ENCODE data around the gene MDH1B. TPM values are rescaled to one million over a fixed set of nuclear protein-coding genes. Genes with fewer than 3 reads are reported as not detected.

Gene MDH1B
- total RNA-seq, 6 donors from 2014 or later: 0.43 to 12.7 (median 2.9) TPM

DNA sequence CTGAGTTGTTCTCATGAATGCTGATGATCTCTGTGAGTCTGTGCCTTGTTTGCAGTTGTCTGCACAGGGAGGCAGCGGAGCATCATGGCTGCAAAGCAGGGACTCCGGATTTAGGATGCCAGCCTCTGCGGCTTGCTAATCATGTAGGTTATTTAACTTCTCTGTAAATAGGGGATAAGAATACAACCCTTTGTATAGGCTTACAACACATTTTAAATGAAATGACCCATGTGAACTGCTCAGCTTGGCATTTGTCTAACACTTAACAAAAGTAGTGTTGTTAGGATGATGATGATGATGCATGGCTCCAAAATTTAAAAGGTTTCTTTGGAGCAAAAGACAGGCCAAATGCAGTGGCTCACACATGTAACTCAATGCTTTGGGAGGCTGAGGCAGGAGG, 66.3 kb downstream of the MDH1B start:
- no peak for ATAC-seq (ENCODE audit: low FRiP score in 2 of 2)
- Histone ChIP-seq H3K4me3 (no peak overlapping the region), H3K36me3 (no peaks in the 10 kb centered on the region), H3K27ac (no peak overlapping the region), H3K4me1 (no peaks in the 10 kb centered on the region), H3K27me3 (peaks cover 0 to 1% (median 0%) of the 10 kb centered on the region in 4 donors), H3K9me3 (no peaks in the 10 kb centered on the region)
- no peak for TF ChIP-seq POLR2AphosphoS5 (IDR thresholded peaks at IDR 0.05)
- WGBS, 2 donors: 70 to 80% methylated on average over 3 of the region's 3 CpGs
- DNase-seq: no peak

DNA sequence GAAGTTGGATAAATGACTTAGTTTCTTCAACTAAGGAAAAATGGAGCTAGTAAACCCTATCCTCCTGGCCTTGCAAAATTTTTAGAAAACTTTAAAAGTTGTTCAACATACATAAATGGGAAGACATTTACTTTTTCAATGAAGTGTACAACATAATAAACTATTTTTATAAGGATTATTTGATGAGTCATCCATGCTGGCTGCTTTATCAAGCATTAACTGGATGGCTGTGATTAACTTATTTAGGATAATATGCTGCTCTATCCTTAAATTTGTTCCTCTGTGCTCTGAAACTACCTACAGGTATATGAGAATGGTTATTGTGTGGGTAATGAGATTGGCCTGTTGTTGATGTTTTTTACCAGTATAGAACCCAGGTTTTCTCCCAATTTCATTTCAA, 68.2 kb downstream of the MDH1B start:
- no peak for DNase-seq
- Histone ChIP-seq H3K27me3 (peaks cover 0 to 1% (median 0%) of the 10 kb centered on the region in 4 donors), H3K36me3 (no peaks in the 10 kb centered on the region), H3K4me3 (no peak overlapping the region), H3K4me1 (no peaks in the 10 kb centered on the region), H3K27ac (no peak overlapping the region), H3K9me3 (no peaks in the 10 kb centered on the region)
- TF ChIP-seq, protein P1, sequence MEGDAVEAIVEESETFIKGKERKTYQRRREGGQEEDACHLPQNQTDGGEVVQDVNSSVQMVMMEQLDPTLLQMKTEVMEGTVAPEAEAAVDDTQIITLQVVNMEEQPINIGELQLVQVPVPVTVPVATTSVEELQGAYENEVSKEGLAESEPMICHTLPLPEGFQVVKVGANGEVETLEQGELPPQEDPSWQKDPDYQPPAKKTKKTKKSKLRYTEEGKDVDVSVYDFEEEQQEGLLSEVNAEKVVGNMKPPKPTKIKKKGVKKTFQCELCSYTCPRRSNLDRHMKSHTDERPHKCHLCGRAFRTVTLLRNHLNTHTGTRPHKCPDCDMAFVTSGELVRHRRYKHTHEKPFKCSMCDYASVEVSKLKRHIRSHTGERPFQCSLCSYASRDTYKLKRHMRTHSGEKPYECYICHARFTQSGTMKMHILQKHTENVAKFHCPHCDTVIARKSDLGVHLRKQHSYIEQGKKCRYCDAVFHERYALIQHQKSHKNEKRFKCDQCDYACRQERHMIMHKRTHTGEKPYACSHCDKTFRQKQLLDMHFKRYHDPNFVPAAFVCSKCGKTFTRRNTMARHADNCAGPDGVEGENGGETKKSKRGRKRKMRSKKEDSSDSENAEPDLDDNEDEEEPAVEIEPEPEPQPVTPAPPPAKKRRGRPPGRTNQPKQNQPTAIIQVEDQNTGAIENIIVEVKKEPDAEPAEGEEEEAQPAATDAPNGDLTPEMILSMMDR (IDR thresholded peaks at IDR 0.05): no peak
- TF ChIP-seq EP300 (IDR thresholded peaks at IDR 0.05) (no peak), POLR2AphosphoS5 (IDR thresholded peaks at IDR 0.05) (no peak), POLR2A (IDR thresholded peaks at IDR 0.05) (no peak)
- no peak for ATAC-seq (ENCODE audit: low FRiP score in 2 of 2)

DNA sequence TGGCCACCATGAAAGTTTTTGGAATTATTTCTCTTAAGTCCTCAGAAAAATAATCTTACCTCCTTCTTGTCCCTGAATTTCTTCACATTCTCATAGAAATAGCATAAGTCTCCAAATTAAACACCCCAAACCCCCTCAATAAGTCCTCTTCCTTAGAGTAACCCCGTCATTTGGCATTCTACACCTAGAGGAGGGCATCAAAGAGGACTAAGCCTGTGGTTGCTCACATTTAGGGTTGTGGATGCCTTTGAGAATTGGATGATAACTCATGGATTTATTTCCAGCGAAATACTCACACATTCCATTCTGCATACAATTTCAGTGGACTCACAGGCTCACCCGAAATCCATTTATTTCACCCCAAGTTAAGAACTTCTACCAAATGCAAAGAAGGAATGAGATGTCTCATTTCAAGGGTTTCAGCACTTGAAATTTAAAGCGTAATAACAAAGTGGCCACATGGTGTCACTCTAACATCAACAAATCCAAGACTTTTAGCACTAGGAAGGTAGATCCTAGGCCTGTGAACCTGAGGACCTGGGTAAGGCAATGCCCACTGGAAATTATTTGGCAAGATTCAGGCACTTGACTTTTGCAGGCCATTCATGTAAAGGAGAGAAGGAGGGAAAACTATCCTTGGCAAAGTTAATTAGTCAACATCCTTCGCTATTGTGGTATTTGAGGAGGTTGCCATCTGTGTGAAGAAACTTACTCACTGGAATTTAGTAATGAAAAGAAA, 71.6 kb downstream of the MDH1B start:
- peak; percentile 76 to 84 for ATAC-seq (ENCODE audit: low FRiP score in 2 of 2)
- 26 to 38% methylated on average over 5 of the region's 5 CpGs for WGBS, 2 donors
- no peaks in the 10 kb centered on the region for H3K36me3 ChIP-seq

DNA sequence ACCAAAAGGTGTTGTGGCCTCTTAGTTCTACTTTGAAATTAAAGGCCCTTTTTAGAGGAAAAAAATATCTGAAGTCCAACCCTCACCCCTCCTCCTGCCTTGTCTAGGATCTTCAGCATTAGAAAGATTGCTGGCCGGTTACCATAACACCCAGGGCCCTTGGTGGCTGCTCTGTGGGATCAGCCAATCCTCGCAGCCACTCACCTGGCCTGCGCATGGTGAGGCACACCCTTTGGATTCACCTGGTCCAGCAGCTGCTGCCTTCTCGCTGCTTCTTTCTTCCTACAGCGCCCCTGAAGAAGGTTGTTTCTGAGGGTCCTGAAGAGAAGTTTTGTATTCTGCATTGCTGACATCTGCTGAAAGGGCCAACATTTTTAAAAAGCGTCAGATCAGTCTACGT, 72.2 kb downstream of the MDH1B start:
- no peaks in the 10 kb centered on the region for H3K9me3 ChIP-seq
- 84% methylated on average over 7 of the region's 7 CpGs for WGBS, 2 donors
- H3K27me3 ChIP-seq: no peaks in the 10 kb centered on the region
- TF ChIP-seq POLR2A (IDR thresholded peaks at IDR 0.05) (no peak), EP300 (IDR thresholded peaks at IDR 0.05) (no peak), POLR2AphosphoS5 (IDR thresholded peaks at IDR 0.05) (no peak)
- TF ChIP-seq, protein P1 (IDR thresholded peaks at IDR 0.05): no peak
- no peaks in the 10 kb centered on the region for H3K4me1 ChIP-seq
- DNase-seq (peak in 1 of 2 donors; percentile 8), ATAC-seq (ENCODE audit: low FRiP score in 2 of 2) (no peak)
- H3K4me3 ChIP-seq: no peak overlapping the region
- no peak overlapping the region for H3K27ac ChIP-seq
- no peaks in the 10 kb centered on the region for H3K36me3 ChIP-seq

More for the DNA sequence above, 71.6 kb downstream of the MDH1B start:
- Histone ChIP-seq H3K9me3 (no peaks in the 10 kb centered on the region), H3K4me3 (no peak overlapping the region), H3K27me3 (peaks cover 0 to 1% (median 0%) of the 10 kb centered on the region in 4 donors), H3K4me1 (no peaks in the 10 kb centered on the region), H3K27ac (no peak overlapping the region)
- TF ChIP-seq, protein P1 (IDR thresholded peaks at IDR 0.05): peak; percentile 46 to 78 (median 59)
- no peak for TF ChIP-seq POLR2A (IDR thresholded peaks at IDR 0.05)
- no peak for TF ChIP-seq EP300 (IDR thresholded peaks at IDR 0.05)
- DNase-seq: peak in 1 of 2 donors; percentile 39

GRCh38 chr2:206688990-206689389, 76.1 kb downstream of the MDH1B start:
- Histone ChIP-seq H3K4me3 (no peak overlapping the region), H3K36me3 (no peaks in the 10 kb centered on the region), H3K27me3 (no peaks in the 10 kb centered on the region), H3K27ac (no peak overlapping the region), H3K4me1 (no peaks in the 10 kb centered on the region), H3K9me3 (no peaks in the 10 kb centered on the region)
- ATAC-seq (ENCODE audit: low FRiP score in 2 of 2) (no peak), DNase-seq (no peak)
- TF ChIP-seq, protein P1 (IDR thresholded peaks at IDR 0.05): no peak
- no peak for TF ChIP-seq POLR2A (IDR thresholded peaks at IDR 0.05)
- TF ChIP-seq EP300 (IDR thresholded peaks at IDR 0.05): no peak
- no peak for TF ChIP-seq POLR2AphosphoS5 (IDR thresholded peaks at IDR 0.05)
- 61 to 63% methylated on average over 1 of the region's 1 CpG for WGBS, 2 donors
